GM21786 (cell line): ENCODE results near the gene CCDC70.

Experiments used
- ATAC-seq: cut with Tn5 transposase; IDR thresholded peaks from one replicate; pipeline ENCODE4 v1.9.1; 2021; ENCODE audit not compliant: unreplicated experiment

The CCDC70 gene

DNA sequence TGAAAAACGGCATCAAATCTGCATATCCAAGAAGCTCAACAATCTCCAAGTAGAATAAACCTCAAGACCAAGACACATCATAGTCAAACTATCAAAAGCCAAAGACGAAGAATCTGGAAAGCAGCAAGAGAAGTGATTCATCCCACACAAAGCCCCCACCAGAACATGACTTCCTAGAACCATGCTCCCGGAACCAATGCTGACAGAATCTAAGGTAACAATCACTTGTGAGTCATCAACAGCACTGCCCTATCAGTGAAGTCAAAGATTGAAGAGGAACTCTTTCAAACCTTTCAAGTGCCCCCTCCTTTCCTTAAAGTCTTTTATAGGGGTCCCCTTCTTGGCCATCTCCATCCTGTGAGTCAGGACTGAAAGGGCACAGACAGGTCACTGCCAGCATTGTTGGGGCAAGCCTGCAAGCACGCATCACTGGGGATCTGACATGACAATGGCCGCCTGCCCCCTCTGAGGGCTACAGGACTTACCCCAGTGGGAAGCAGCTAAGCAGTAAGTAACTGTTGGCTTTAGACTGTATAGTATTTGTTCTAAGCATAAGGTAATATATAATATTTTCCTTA lies at the start of gene CCDC70:
Gene CCDC70 (plus strand): TSS at position 247 of the 578 bp plus-strand sequence. CDS start 3,443 bp downstream, outside the sequence.
- no peak for ATAC-seq

DNA sequence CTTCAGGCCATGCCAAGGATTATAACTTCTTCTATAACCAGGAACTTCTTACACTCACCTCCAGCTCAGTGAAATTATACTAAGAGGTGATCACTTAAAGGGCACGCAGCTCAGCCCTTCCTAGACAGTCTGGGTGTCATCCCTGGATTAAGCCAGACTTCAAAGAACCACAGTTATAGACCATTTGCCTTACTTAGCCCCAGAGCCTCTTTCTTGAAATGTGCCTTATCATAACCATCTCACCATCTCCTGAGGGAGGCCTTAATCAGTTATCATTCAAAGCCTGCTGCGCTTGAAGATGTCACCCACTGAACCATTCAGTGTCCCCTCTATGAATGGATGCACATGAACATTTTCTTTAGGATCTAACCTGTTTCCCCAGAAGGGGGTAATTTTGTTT lies 47.7 kb upstream of the CCDC70 start:
- ATAC-seq, result no peak

- peak; percentile 66 for ATAC-seq
Observed at GRCh38 chr13:51814825-51815650, 46.7 kb upstream of the CCDC70 start.

- ATAC-seq, result no peak
Observed at GRCh38 chr13:51815848-51816247, 45.9 kb upstream of the CCDC70 start.

DNA sequence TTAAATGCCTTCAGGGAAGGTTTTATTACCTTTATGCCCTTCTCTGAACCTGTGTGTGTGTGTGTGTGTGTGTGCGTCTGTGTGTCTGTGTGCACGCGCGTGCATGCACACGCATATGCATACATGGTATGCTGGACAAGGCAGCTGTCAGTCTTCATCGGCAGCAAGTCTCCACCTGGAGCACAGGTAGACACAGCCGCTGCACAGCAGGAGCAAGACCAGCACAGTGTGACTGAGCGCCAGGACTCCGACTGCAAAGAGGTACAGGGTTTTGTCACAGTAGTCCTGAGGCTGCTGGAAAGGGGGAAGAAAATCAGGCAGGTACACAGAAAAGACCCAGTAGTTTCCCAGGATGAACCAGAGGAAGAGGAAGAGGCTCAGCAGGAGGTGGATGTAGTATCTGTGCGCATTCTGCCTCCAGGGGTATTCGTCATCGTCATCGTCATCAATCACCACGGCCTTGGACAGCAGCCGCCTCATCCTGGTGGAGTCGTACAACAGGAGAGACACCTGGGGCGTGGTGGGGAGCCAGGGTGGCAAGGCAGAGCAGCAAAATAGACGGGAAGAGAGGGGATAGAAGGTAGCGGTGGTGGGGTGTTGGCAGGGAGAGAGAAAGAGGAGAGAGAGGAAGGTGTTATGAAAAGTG lies 45.0 kb upstream of the CCDC70 start:
- no peak for ATAC-seq

DNA sequence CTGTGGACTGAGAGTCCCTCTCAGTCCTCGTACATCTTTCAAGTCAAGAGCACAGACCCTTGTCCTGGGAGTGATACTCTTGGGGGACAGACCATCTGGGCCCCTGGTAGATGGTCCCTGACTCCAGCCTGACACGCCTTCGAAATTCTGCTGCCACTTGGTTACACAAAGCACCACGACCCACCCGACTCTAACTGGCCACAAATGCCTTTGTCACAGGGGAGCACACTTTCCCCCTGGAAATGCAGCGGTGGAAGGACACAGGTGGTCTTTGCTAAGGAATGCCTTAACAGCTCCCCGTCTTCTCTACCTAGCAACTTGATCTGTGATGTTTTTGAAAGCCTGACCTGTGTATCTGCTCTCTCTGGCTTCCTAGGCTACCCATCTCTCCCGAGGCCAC lies 44.1 kb upstream of the CCDC70 start:
- no peak for ATAC-seq

- no peak for ATAC-seq
Observed at GRCh38 chr13:51818276-51818675, 43.5 kb upstream of the CCDC70 start.

- peak; percentile 34 for ATAC-seq
Observed at GRCh38 chr13:51818781-51819511, 42.8 kb upstream of the CCDC70 start.

GRCh38 chr13:51819544-51819943 lies 42.2 kb upstream of the CCDC70 start:
- ATAC-seq, result no peak

GRCh38 chr13:51820016-51820597 lies 41.7 kb upstream of the CCDC70 start:
- no peak for ATAC-seq

- no peak for ATAC-seq
Observed at GRCh38 chr13:51821606-51822005, 40.2 kb upstream of the CCDC70 start.

- no peak for ATAC-seq
Observed at GRCh38 chr13:51822106-51822815, 39.5 kb upstream of the CCDC70 start.

GRCh38 chr13:51823359-51823758 lies 38.4 kb upstream of the CCDC70 start:
- ATAC-seq, result no peak

DNA sequence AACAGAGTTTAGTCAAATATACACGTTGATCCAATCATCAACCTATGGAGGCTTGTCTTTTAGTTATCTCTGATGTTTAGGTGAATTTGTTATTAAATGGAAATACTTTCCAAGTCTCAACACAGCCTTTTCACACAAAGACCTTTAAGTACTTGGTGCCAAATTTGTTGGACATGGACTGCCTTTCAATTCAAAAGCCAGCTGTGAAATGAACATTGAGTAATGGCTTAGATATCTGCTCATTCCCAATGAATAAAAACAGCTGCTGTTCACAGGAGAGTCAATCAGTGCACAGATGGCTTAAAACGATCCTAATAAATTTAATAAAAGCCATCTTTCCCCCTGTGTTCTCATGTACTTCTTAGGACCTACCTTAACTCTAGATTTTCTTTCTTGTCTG lies 37.9 kb upstream of the CCDC70 start:
- no peak for ATAC-seq

GRCh38 chr13:51824712-51825111 lies 37.1 kb upstream of the CCDC70 start:
- peak; percentile 16 for ATAC-seq

- peak; percentile 60 for ATAC-seq
Observed at GRCh38 chr13:51825165-51825592, 36.6 kb upstream of the CCDC70 start.

DNA sequence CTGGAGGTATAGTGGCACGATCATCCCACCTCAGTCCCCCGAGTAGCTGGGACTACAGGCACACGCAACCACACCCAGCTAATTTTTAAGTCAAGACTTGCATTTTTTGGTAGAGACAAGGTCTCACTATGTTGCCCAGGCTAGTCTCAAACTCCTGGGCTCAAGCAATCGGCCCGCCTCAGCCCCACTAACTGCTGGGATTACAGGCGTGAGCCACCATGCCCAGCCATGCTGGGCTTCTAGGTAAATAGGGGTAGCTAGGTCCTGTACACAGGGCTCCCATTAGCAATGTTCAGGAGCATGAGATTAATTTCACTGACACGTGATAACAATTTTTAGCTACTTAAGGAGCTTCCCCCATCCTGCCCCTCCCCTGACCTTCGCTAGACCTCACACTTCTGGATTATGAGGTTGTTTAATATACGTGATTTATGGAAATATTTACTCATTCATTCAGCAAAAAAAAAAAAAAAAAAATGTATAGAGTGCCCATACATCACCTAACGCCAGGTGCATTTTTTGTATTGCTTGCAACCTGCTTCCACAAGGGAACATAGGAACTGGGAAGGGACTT lies 36.0 kb upstream of the CCDC70 start:
- ATAC-seq, result no peak

- ATAC-seq, result no peak
Observed at GRCh38 chr13:51826606-51827005, 35.2 kb upstream of the CCDC70 start.

- ATAC-seq, result no peak
Observed at GRCh38 chr13:51827254-51827653, 34.5 kb upstream of the CCDC70 start.
